WERI-Rb-1 (cell line): Measurements from ENCODE around the gene AFF2.

ENCODE experiments used
- DNase-seq: peaks from one replicate; pipeline ENCODE4 v3.0.0-alpha.2; 2020
- H3K27ac ChIP-seq: fragments of 250-450 bp; sonication (Bioruptor Pico); 2 replicates; pipeline ENCODE4 v1.5.1; 2020; ENCODE audit warnings: mild to moderate bottlenecking, moderate library complexity
- H3K27me3 ChIP-seq: fragments of 250-450 bp; sonication (Bioruptor Pico); 2 replicates; pipeline ENCODE4 v1.5.1; 2021; ENCODE audit warnings: mild to moderate bottlenecking, low read depth, moderate library complexity; ENCODE audit not compliant: insufficient read depth, severe bottlenecking
- H3K36me3 ChIP-seq: fragments of 250-450 bp; sonication (Bioruptor Pico); 2 replicates; pipeline ENCODE4 v1.5.1; 2020; ENCODE audit warnings: mild to moderate bottlenecking, moderate library complexity
- H3K4me3 ChIP-seq: 2 replicates; pipeline ENCODE4 v1.5.1; 2011; ENCODE audit warnings: low read depth, mild to moderate bottlenecking, control low read depth, low read length
- H3K9me3 ChIP-seq: fragments of 250-450 bp; sonication (Bioruptor Pico); 2 replicates; pipeline ENCODE4 v1.5.1; 2021; ENCODE audit warnings: mild to moderate bottlenecking, moderate library complexity; ENCODE audit not compliant: severe bottlenecking
- TF ChIP-seq, protein P1 (sequence below): IDR thresholded peaks from 2 replicates; pipeline ENCODE4 v1.5.1; 2011; ENCODE audit warnings: low read depth, mild to moderate bottlenecking, control low read depth, inconsistent platforms, low read length

AFF2 gene

DNA sequence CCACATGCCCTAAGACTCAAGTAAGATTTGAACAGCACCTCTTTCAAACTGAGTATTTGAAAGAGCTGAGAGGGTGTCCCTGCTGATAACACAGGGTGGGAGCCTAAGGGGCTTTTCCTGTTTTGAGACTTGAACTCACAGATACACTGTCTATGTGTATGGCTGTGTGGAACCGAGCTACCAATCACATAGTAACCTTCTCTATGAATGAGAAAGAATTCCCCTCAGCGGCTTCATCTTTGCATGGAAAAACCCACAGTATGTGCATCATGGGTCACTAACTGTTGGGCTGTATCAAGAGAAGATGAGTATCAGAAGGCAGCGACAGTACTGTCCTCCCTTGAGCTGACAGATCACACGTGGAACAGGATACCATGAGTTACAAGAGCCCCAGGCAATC, 336.3 kb downstream of the AFF2 start:
- no peaks in the 10 kb centered on the region for H3K36me3 ChIP-seq
- TF ChIP-seq, protein P1, sequence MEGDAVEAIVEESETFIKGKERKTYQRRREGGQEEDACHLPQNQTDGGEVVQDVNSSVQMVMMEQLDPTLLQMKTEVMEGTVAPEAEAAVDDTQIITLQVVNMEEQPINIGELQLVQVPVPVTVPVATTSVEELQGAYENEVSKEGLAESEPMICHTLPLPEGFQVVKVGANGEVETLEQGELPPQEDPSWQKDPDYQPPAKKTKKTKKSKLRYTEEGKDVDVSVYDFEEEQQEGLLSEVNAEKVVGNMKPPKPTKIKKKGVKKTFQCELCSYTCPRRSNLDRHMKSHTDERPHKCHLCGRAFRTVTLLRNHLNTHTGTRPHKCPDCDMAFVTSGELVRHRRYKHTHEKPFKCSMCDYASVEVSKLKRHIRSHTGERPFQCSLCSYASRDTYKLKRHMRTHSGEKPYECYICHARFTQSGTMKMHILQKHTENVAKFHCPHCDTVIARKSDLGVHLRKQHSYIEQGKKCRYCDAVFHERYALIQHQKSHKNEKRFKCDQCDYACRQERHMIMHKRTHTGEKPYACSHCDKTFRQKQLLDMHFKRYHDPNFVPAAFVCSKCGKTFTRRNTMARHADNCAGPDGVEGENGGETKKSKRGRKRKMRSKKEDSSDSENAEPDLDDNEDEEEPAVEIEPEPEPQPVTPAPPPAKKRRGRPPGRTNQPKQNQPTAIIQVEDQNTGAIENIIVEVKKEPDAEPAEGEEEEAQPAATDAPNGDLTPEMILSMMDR = no peak
- no peak overlapping the region for H3K27ac ChIP-seq
- H3K27me3 ChIP-seq = no peaks in the 10 kb centered on the region
- DNase-seq = no peak
- H3K9me3 ChIP-seq = no peaks in the 10 kb centered on the region
- H3K4me3 ChIP-seq = no peak overlapping the region

DNA sequence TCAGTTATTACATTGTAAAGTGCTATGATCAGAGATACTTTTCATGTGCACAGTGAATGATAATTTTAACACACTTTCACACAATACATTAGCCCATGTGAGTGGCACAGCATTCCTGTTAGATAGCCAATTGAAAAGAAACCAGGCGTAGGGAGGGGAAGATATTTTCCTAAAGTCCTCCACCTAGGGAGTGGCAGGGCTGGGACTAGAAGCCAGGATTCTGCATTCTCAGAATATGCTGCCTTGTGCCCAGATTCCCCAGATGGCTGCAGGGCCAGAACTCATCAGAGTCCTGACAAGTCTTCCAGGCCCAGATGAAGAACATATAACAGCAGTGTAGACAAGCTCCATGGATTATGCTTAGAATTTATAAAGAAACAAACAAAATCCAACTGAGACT, 350.2 kb downstream of the AFF2 start:
- H3K36me3 ChIP-seq = no peaks in the 10 kb centered on the region
- no peak overlapping the region for H3K27ac ChIP-seq
- no peaks in the 10 kb centered on the region for H3K9me3 ChIP-seq
- DNase-seq = no peak
- no peaks in the 10 kb centered on the region for H3K27me3 ChIP-seq
- TF ChIP-seq, protein P1 = no peak
- H3K4me3 ChIP-seq = no peak overlapping the region

DNA sequence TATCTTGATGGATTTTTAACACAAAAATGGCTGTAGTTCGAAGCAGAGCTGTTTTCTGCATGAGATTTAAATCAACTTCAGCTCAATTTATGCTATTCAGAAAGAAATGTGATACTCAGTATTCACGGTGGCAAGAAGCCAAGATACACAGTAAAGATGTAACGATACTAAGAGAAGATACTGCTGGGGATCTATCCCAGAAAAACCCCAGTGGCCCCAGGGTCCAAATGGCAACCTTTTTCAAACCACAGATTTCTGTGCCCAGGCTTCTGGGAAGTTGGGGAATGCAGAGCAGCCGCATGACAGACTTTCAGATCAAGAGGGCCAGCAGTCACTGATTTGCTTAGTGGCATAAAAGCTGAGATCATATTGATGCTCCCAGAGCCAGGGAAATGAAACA, 353.9 kb downstream of the AFF2 start:
- Histone ChIP-seq H3K27me3 (no peaks in the 10 kb centered on the region), H3K36me3 (no peaks in the 10 kb centered on the region), H3K27ac (no peak overlapping the region), H3K4me3 (no peak overlapping the region), H3K9me3 (no peaks in the 10 kb centered on the region)
- DNase-seq = no peak
- TF ChIP-seq, protein P1 = no peak

DNA sequence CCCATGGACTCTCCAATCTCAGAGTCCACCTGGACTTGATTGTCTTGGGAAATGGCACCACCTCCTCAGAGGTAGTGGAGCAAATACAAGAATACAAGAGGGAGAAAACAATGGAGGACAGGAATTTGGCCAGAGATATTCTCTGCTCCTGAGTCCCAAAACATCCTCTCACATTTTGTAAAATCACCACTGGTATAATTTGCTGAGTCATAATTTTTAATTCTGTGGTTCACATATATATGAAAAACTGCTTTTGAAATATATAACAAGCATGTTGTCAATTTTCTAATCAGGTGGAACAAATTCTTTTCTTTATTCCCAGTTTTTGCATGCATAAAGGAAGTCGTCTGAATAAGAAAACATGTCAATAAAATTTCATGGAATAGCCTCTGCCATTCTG, 356.1 kb downstream of the AFF2 start:
- no peaks in the 10 kb centered on the region for H3K36me3 ChIP-seq
- no peak overlapping the region for H3K27ac ChIP-seq
- no peak for DNase-seq
- H3K27me3 ChIP-seq = no peaks in the 10 kb centered on the region
- H3K9me3 ChIP-seq = no peaks in the 10 kb centered on the region
- H3K4me3 ChIP-seq = no peak overlapping the region
- TF ChIP-seq, protein P1 = no peak

DNA sequence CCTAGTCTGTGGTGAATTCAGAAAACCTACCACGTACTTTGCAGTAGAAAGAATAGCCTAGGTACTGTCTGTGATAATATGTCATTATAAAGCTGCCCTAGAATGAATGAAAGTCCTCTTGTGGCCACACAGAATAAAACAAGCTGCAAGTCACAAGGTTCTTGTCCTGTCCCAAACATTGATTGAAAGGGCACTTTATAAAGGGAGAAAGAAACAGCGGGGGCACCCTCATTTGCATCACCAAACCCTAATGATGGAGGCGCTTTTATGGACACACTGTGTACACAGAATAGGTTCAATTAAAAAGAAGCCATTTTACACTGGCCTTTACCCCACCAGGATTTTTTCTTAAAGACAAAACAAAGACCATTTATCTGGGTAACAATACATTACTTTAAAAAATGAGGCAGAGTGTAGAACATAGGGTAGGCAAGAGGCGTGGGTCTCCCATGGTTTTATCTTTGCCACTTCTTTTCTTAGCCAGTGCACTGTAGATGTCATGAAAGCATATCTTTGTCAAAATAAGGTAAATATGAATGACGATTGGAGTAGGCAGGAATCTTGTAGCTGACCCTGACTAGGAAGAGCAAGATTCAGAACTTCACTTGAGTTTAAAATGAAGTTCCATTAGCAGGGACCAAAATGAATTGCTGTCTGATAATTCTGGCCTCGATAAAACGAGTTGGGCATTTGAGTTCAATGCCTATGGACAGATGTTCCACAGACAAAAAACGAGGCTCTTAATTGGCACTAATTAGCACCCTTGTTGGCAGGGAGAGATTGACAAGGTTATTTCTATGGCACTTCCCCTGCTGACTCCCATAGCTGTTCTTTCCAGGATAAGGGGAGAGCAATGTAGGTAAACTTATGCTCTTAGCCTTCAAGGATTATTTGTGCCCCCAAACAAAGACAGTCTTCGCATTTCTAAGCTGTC, 365.1 kb downstream of the AFF2 start:
- DNase-seq = no peak
- TF ChIP-seq, protein P1 = no peak

DNA sequence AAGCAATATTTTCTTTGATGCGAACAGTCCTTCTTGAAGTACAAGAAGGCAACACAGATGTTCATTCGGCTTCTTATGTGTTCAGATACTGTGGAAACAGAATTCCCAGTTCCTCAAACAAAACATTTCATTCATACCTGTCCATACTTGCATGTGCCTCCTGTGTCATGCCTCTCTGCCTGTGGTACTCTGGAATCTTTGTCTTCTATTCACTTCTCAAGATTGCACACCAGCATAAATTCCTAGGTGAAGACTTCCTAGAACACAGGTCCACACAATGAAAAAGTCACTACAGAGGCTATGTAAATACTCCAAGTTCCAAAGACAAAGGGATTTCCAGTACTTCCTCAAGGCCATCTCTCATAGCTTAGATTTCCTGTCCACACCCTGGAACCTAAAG, 367.2 kb downstream of the AFF2 start:
- no peaks in the 10 kb centered on the region for H3K36me3 ChIP-seq
- TF ChIP-seq, protein P1 = no peak

More for the DNA sequence above, 365.1 kb downstream of the AFF2 start:
- Histone ChIP-seq H3K36me3 (no peaks in the 10 kb centered on the region), H3K27me3 (no peaks in the 10 kb centered on the region), H3K9me3 (no peaks in the 10 kb centered on the region), H3K27ac (no peak overlapping the region), H3K4me3 (no peak overlapping the region)

More for the DNA sequence above, 367.2 kb downstream of the AFF2 start:
- H3K27me3 ChIP-seq = no peaks in the 10 kb centered on the region
- H3K9me3 ChIP-seq = no peaks in the 10 kb centered on the region
- H3K4me3 ChIP-seq = no peak overlapping the region
- no peak overlapping the region for H3K27ac ChIP-seq
- no peak for DNase-seq
